Measurements from ENCODE around the gene ZFTA. TPM values are rescaled to one million over a fixed set of nuclear protein-coding genes. Genes with fewer than 3 reads are reported as not detected.
"Not testable (repeated sequence)": the region's sequence is repeated elsewhere in the genome, so short reads cannot be mapped to it uniquely, and the experiment has no call there.

Gene ZFTA
- polyA plus RNA-seq, 4 donors = 41.2 to 64.7 (median 47.7) TPM

- DNase-seq (ENCODE audit: low read depth in 4 of 4, low spot score in 3 of 4) = no peak
These were observed 14.2 kb upstream of the ZFTA start for GRCh38 chr11:63782749-63783148.

- no peak for DNase-seq (ENCODE audit: low read depth in 4 of 4, low spot score in 3 of 4)
These were observed 10.5 kb upstream of the ZFTA start for GRCh38 chr11:63779039-63779438.

GRCh38 chr11:63775191-63775590 lies 6.6 kb upstream of the ZFTA start:
- no peak for DNase-seq (ENCODE audit: low read depth in 4 of 4, low spot score in 3 of 4)

GRCh38 chr11:63771741-63772318 lies 3.3 kb upstream of the ZFTA start:
- not testable (repeated sequence) for DNase-seq (ENCODE audit: low read depth in 4 of 4, low spot score in 3 of 4)

- DNase-seq (ENCODE audit: low read depth in 4 of 4, low spot score in 3 of 4) = no peak
These were observed 2.2 kb upstream of the ZFTA start for GRCh38 chr11:63770763-63771162.

- no peak for DNase-seq (ENCODE audit: low read depth in 4 of 4, low spot score in 3 of 4)
These were observed 1.3 kb upstream of the ZFTA start for GRCh38 chr11:63769714-63770455.

- no peak for DNase-seq (ENCODE audit: low read depth in 4 of 4, low spot score in 3 of 4)
These were observed 603 bp upstream of the ZFTA start for GRCh38 chr11:63769042-63769713.

- DNase-seq (ENCODE audit: low read depth in 4 of 4, low spot score in 3 of 4) = no peak
These were observed 874 bp downstream of the ZFTA start for GRCh38 chr11:63767565-63768236.

GRCh38 chr11:63767267-63767564 lies 1.4 kb downstream of the ZFTA start:
- DNase-seq (ENCODE audit: low read depth in 4 of 4, low spot score in 3 of 4) = no peak

GRCh38 chr11:63766531-63767235 lies 1.9 kb downstream of the ZFTA start:
- no peak for DNase-seq (ENCODE audit: low read depth in 4 of 4, low spot score in 3 of 4)

- DNase-seq (ENCODE audit: low read depth in 4 of 4, low spot score in 3 of 4) = no peak
These were observed 2.8 kb downstream of the ZFTA start for GRCh38 chr11:63765688-63766241.

GRCh38 chr11:63764679-63765647 lies 3.6 kb downstream of the ZFTA start:
- DNase-seq (ENCODE audit: low read depth in 4 of 4, low spot score in 3 of 4) = no peak

- no peak for DNase-seq (ENCODE audit: low read depth in 4 of 4, low spot score in 3 of 4)
These were observed 4.3 kb downstream of the ZFTA start for GRCh38 chr11:63764340-63764678.

GRCh38 chr11:63763496-63764339 lies 4.9 kb downstream of the ZFTA start:
- no peak for DNase-seq (ENCODE audit: low read depth in 4 of 4, low spot score in 3 of 4)

GRCh38 chr11:63762654-63763495 lies 5.7 kb downstream of the ZFTA start:
- DNase-seq (ENCODE audit: low read depth in 4 of 4, low spot score in 3 of 4) = no peak

GRCh38 chr11:63761931-63762653 lies 6.5 kb downstream of the ZFTA start:
- no peak for DNase-seq (ENCODE audit: low read depth in 4 of 4, low spot score in 3 of 4)

GRCh38 chr11:63761188-63761587 lies 7.4 kb downstream of the ZFTA start:
- no peak for DNase-seq (ENCODE audit: low read depth in 4 of 4, low spot score in 3 of 4)
